Measurements from ENCODE around the gene TMTC2. TPM values are rescaled to one million over a fixed set of nuclear protein-coding genes. Genes with fewer than 3 reads are reported as not detected.

TMTC2 gene
- total RNA-seq, 6 experiments from 2014 or later = 0.74 to 1.9 (median 0.96) TPM

DNA sequence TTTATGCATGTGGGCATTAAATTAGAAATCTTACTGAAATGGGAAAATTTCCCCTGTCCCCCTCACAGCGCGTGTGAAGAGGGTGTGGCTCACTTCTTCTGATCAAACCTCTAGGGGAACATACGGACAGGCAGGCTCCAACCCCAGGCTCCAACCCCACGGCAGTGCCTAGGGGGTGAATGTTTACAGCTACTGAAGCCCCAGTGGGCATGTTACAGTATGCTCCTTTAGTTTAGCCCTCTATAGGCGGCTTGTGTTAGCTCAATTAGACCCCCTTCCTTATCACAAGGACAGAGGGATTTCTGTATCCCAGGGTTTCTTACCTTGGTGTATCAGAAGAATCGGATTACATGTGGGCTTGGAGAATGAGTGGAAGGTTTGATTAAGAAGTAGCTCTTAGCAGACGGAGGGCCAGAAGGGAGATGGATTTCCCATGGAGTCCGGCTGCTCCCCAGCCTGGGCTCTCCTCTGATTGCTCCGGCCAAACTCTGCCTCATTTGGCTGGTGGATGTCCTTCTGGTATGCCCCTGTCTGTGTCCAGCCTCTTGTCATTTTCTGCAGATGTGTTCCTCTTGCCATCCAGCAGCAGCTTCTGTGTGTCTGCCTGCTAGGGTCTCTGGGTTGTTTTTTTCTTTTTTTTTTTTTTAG lies 223.7 kb downstream of the TMTC2 start:
- ATAC-seq (no peak), DNase-seq (no peak)
- Histone ChIP-seq H3K36me3 (no peaks in the 10 kb centered on the region), H3K9me3 (no peaks in the 10 kb centered on the region), H3K27me3 (no peaks in the 10 kb centered on the region), H3K4me3 (no peak overlapping the region), H3K4me1 (no peaks in the 10 kb centered on the region), H3K27ac (no peak overlapping the region)
- TF ChIP-seq, protein P1, sequence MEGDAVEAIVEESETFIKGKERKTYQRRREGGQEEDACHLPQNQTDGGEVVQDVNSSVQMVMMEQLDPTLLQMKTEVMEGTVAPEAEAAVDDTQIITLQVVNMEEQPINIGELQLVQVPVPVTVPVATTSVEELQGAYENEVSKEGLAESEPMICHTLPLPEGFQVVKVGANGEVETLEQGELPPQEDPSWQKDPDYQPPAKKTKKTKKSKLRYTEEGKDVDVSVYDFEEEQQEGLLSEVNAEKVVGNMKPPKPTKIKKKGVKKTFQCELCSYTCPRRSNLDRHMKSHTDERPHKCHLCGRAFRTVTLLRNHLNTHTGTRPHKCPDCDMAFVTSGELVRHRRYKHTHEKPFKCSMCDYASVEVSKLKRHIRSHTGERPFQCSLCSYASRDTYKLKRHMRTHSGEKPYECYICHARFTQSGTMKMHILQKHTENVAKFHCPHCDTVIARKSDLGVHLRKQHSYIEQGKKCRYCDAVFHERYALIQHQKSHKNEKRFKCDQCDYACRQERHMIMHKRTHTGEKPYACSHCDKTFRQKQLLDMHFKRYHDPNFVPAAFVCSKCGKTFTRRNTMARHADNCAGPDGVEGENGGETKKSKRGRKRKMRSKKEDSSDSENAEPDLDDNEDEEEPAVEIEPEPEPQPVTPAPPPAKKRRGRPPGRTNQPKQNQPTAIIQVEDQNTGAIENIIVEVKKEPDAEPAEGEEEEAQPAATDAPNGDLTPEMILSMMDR (IDR thresholded peaks at IDR 0.05) = no peak
- TF ChIP-seq POLR2A (IDR thresholded peaks at IDR 0.05) = no peak
- 67% methylated on average over 4 of the region's 9 CpGs for WGBS (ENCODE audit: insufficient coverage, low coverage, low lambda C conversion rate, missing lambda C conversion rate)
- intact Hi-C loops (cut with DNase I) = no loop called here

DNA sequence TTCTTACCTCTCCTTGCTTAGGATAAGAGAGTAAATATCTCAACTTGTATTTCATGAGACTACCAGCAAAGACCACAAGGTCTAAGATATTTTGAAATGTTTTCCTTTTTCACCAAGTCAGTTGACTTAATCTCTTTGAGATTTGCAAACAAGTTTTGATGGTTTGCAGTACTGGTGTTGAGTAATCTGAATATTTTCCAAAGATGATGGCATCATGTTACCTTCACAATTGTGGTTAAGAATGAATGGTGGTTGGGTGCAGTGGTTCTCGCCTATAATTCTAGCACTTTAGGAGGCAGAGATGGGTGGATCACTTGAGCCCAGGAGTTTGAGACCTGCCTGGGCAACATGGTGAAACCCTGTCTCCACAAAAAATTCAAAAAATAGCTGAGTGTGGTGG lies 225.7 kb downstream of the TMTC2 start:
- Histone ChIP-seq H3K4me1 (no peaks in the 10 kb centered on the region), H3K27ac (no peak overlapping the region), H3K36me3 (no peaks in the 10 kb centered on the region), H3K4me3 (no peak overlapping the region), H3K9me3 (no peaks in the 10 kb centered on the region), H3K27me3 (no peaks in the 10 kb centered on the region)
- intact Hi-C loops (cut with DNase I) = no loop called here
- TF ChIP-seq, protein P1 (IDR thresholded peaks at IDR 0.05) = no peak
- TF ChIP-seq POLR2A (IDR thresholded peaks at IDR 0.05) = no peak
- no peak for DNase-seq
- WGBS (ENCODE audit: insufficient coverage, low coverage, low lambda C conversion rate, missing lambda C conversion rate) = 63% methylated on average over 1 of the region's 1 CpG
- no peak for ATAC-seq

DNA sequence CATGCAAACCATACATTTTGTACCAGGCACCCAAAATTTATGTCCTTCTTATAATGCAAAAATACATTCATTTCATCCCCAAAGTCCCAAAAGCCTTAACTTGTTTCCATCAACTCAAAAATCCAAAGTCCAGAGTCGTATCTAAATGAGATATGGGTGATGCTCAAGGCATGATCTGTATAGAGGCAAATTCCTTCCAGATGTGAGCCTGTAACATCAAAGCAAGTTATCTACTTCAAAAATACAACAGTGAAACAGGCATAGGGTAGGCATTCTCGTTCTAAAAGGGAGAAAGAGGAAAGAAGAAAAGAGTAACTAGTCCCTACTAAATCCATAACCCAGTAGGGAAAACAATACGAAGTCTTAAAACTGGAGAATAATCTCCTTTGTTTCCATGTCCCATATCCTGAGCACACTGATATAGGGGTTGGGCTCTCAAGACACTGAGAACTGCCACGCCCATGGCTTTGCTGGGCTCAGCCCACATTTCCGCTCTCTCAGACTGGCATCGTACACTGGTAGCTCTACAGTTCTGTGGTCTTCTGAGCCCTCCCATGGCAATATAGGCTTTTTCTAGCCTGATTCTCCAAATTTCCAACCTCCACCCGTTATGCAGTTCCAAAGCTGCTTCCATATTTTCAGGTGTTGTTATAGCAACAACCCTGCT lies 232.8 kb downstream of the TMTC2 start:
- no peak for DNase-seq
- H3K27ac ChIP-seq = no peak overlapping the region
- no peak for ATAC-seq
- no peaks in the 10 kb centered on the region for H3K36me3 ChIP-seq
- intact Hi-C loops (cut with DNase I) = no loop called here
- no peaks in the 10 kb centered on the region for H3K4me1 ChIP-seq
- H3K4me3 ChIP-seq = no peak overlapping the region
- WGBS (ENCODE audit: insufficient coverage, low coverage, low lambda C conversion rate, missing lambda C conversion rate) = 78% methylated on average over 5 of the region's 7 CpGs
- TF ChIP-seq, protein P1 (IDR thresholded peaks at IDR 0.05) = no peak
- TF ChIP-seq POLR2A (IDR thresholded peaks at IDR 0.05) = no peak
- no peaks in the 10 kb centered on the region for H3K9me3 ChIP-seq
- H3K27me3 ChIP-seq = no peaks in the 10 kb centered on the region

DNA sequence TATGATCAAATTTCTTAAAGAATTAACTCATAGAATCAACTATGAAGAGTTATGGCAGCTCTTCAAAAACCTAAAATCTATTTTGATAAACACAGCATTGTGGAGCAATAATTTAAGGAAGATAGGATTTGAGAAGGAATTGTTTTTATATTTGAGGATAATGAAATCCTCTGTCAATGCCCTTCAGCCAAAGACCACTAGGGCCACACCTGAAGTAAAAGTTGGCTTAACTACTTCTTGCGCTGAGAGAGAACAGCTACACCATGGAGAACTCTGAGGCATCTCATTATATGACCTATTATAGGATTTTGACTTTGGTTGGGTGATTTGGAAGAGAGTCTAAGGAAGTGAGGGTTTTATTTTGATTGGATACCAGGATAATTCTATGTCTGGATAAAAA lies 237.2 kb downstream of the TMTC2 start:
- no peaks in the 10 kb centered on the region for H3K9me3 ChIP-seq
- intact Hi-C loops (cut with DNase I) = no loop called here
- H3K36me3 ChIP-seq = no peaks in the 10 kb centered on the region
- no peak overlapping the region for H3K27ac ChIP-seq
- no peaks in the 10 kb centered on the region for H3K4me1 ChIP-seq
- H3K4me3 ChIP-seq = no peak overlapping the region
- no peak for ATAC-seq
- WGBS (ENCODE audit: insufficient coverage, low coverage, low lambda C conversion rate, missing lambda C conversion rate) = 100% methylated on average over 1 of the region's 1 CpG
- DNase-seq = no peak
- H3K27me3 ChIP-seq = no peaks in the 10 kb centered on the region
- no peak for TF ChIP-seq POLR2A (IDR thresholded peaks at IDR 0.05)
- TF ChIP-seq, protein P1 (IDR thresholded peaks at IDR 0.05) = no peak
